PC-3 (cell line): ENCODE measurements around the gene CPOX. TPM values are rescaled to one million over a fixed set of nuclear protein-coding genes. Genes with fewer than 3 reads are reported as not detected.

Experiments used
- ATAC-seq: fragments of 200-7000 bp; cut with Tn5 transposase; 2 replicates; pipeline ENCODE4 v1.9.1; 2020; ENCODE audit warnings: mild to moderate bottlenecking, moderate library complexity
- BruUV-seq: library from RNA; stranded (reverse); fragments of 400-500 nt; replicated peaks from 2 replicates; lab custom pipeline; 2021; lab: Mats Ljungman, UMichigan
- CTCF ChIA-PET: fragments of 300-600 bp; sonication (Branson Sonifier 250); formaldehyde crosslinking; loops from one replicate; lab custom pipeline; 2022; ENCODE audit warnings: antibody characterized with exemption; lab: Charles Lee
- POLR2A ChIA-PET: fragments of 300-600 bp; sonication (Branson Sonifier 250); formaldehyde crosslinking; loops from one replicate; lab custom pipeline; 2022; ENCODE audit warnings: antibody characterized with exemption; ENCODE audit not compliant: unreplicated experiment; lab: Charles Lee
- DNase-seq: peaks from one replicate; pipeline ENCODE4 v3.0.0-alpha.2; 2015
- H2AFZ ChIP-seq: fragments of 300-600 bp; sonication (generic); 2 replicates; pipeline ENCODE4 v1.6.0; 2016; ENCODE audit warnings: antibody characterized with exemption, low read length
- H3F3A ChIP-seq: fragments of 300-600 bp; sonication (generic); one replicate; pipeline ENCODE4 v1.6.0; 2017; ENCODE audit warnings: antibody characterized with exemption, low read length, control low read depth, mild to moderate bottlenecking; ENCODE audit not compliant: unreplicated experiment
- H3K27ac ChIP-seq: fragments of 300-600 bp; sonication (generic); 2 replicates; pipeline ENCODE4 v1.5.1; 2016; ENCODE audit warnings: mild to moderate bottlenecking, low read length
- H3K27me3 ChIP-seq: fragments of 300-600 bp; sonication (generic); 2 replicates; pipeline ENCODE4 v1.6.1; 2016; ENCODE audit warnings: low read length, mixed read lengths
- H3K36me3 ChIP-seq: fragments of 300-600 bp; sonication (generic); 2 replicates; pipeline ENCODE4 v1.6.1; 2016; ENCODE audit warnings: low read depth, mixed run types, low read length, mixed read lengths
- H3K4me1 ChIP-seq: fragments of 300-600 bp; sonication (generic); 2 replicates; pipeline ENCODE4 v1.5.1; 2016; ENCODE audit warnings: low read length; ENCODE audit not compliant: insufficient read depth
- H3K4me2 ChIP-seq: fragments of 300-600 bp; sonication (generic); 2 replicates; pipeline ENCODE4 v1.6.0; 2016; ENCODE audit warnings: low read length
- H3K4me3 ChIP-seq: fragments of 300-600 bp; sonication (generic); 2 replicates; pipeline ENCODE4 v1.5.1; 2016; ENCODE audit warnings: mild to moderate bottlenecking, low read length, mixed read lengths
- H3K79me2 ChIP-seq: fragments of 300-600 bp; sonication (generic); 2 replicates; pipeline ENCODE4 v1.6.1; 2017; ENCODE audit warnings: low read length, mixed read lengths
- H3K9ac ChIP-seq: fragments of 300-600 bp; sonication (generic); 2 replicates; pipeline ENCODE4 v1.6.0; 2016; ENCODE audit warnings: mild to moderate bottlenecking, low read length
- H3K9me2 ChIP-seq: fragments of 300-600 bp; sonication (generic); replicated peaks from 2 replicates; pipeline ENCODE4 v1.6.1; 2016; ENCODE audit warnings: mixed run types, low read length, mixed read lengths
- H3K9me3 ChIP-seq: fragments of 300-600 bp; sonication (generic); 2 replicates; pipeline ENCODE4 v1.6.1; 2016; ENCODE audit warnings: low read length, mixed read lengths
- H4K20me1 ChIP-seq: fragments of 300-600 bp; sonication (generic); 2 replicates; pipeline ENCODE4 v1.6.1; 2016; ENCODE audit warnings: low read length, mixed read lengths
- EZH2 ChIP-seq: fragments of 300-600 bp; sonication (generic); IDR thresholded peaks from one replicate; pipeline ENCODE4 v1.6.1; 2017; ENCODE audit warnings: antibody characterized with exemption, mild to moderate bottlenecking, low read length; ENCODE audit not compliant: unreplicated experiment
- EZH2phosphoT487 ChIP-seq: fragments of 300-600 bp; sonication (generic); IDR thresholded peaks from 2 replicates; pipeline ENCODE4 v1.6.1; 2018; ENCODE audit warnings: mild to moderate bottlenecking, antibody characterized with exemption, low read length, borderline replicate concordance
- intact Hi-C: fragments of 100-400 bp; cut with micrococcal nuclease; formaldehyde crosslinking; loops from 2 replicates; pipeline ENCODE4 v1.9.0; 2023
- total RNA-seq: library from RNA; depleted of rRNA; stranded (reverse); fragments of >200 nt; gene quantifications from 2 replicates; pipeline ENCODE4 v1.2.3, GENCODE V29; 2014
- TF ChIP-seq, protein P1 (sequence below): fragments of 300-600 bp; sonication (generic); conservative IDR thresholded peaks from 2 replicates; pipeline ENCODE4 v1.5.1; 2017; ENCODE audit warnings: antibody characterized with exemption, low read depth, mild to moderate bottlenecking, low read length

Gene CPOX
- total RNA-seq, 1 experiment from 2014 or later, result 62.0 TPM

DNA sequence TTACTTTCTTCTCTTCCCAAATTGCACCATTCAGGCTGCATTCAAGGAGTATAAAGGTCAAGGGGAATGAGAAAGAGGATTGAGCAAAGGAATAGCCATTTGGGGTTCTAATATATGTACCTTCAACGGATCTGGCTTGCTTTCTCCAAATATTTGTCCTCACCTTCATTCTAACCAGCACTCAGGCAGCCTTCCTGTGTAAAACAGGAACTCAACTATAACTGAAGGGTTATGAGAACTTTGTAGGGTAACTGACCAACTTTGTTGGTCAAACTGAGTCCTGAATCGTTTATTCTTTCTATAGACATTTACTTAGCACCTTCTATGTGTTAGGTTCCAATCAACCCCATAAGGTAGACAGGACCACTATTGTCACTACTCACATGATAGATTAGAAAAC is 5.1 kb upstream of the CPOX start:
- Histone ChIP-seq H4K20me1 (no peaks in the 10 kb centered on the region), H3K27ac (no peak overlapping the region), H3K9me2 (no peaks in the 10 kb centered on the region), H3K4me2 (no peak overlapping the region), H3K27me3 (no peaks in the 10 kb centered on the region), H3F3A (no peaks in the 10 kb centered on the region), H3K79me2 (no peaks in the 10 kb centered on the region), H2AFZ (no peak overlapping the region), H3K4me3 (no peak overlapping the region), H3K36me3 (no peaks in the 10 kb centered on the region), H3K9ac (no peak overlapping the region), H3K4me1 (no peaks in the 10 kb centered on the region; the same call in 1 of the 2 replicates), H3K9me3 (no peaks in the 10 kb centered on the region)
- ATAC-seq, result no peak
- BruUV-seq, result no TSS peak
- POLR2A ChIA-PET, result no interaction called here
- TF ChIP-seq EZH2 (no peak), EZH2phosphoT487 (no peak)
- TF ChIP-seq, protein P1, sequence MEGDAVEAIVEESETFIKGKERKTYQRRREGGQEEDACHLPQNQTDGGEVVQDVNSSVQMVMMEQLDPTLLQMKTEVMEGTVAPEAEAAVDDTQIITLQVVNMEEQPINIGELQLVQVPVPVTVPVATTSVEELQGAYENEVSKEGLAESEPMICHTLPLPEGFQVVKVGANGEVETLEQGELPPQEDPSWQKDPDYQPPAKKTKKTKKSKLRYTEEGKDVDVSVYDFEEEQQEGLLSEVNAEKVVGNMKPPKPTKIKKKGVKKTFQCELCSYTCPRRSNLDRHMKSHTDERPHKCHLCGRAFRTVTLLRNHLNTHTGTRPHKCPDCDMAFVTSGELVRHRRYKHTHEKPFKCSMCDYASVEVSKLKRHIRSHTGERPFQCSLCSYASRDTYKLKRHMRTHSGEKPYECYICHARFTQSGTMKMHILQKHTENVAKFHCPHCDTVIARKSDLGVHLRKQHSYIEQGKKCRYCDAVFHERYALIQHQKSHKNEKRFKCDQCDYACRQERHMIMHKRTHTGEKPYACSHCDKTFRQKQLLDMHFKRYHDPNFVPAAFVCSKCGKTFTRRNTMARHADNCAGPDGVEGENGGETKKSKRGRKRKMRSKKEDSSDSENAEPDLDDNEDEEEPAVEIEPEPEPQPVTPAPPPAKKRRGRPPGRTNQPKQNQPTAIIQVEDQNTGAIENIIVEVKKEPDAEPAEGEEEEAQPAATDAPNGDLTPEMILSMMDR, result no peak
- intact Hi-C loops, result loop anchor here (10.0 kb wide), 1 partner anchor 1156 kb away; no protein-coding TSS in a partner anchor
- CTCF ChIA-PET, result interaction anchor here (0.6 kb wide), 1 partner anchor 612 kb away, joined by 5 read pairs; no protein-coding TSS in a partner anchor
- no peak for DNase-seq

DNA sequence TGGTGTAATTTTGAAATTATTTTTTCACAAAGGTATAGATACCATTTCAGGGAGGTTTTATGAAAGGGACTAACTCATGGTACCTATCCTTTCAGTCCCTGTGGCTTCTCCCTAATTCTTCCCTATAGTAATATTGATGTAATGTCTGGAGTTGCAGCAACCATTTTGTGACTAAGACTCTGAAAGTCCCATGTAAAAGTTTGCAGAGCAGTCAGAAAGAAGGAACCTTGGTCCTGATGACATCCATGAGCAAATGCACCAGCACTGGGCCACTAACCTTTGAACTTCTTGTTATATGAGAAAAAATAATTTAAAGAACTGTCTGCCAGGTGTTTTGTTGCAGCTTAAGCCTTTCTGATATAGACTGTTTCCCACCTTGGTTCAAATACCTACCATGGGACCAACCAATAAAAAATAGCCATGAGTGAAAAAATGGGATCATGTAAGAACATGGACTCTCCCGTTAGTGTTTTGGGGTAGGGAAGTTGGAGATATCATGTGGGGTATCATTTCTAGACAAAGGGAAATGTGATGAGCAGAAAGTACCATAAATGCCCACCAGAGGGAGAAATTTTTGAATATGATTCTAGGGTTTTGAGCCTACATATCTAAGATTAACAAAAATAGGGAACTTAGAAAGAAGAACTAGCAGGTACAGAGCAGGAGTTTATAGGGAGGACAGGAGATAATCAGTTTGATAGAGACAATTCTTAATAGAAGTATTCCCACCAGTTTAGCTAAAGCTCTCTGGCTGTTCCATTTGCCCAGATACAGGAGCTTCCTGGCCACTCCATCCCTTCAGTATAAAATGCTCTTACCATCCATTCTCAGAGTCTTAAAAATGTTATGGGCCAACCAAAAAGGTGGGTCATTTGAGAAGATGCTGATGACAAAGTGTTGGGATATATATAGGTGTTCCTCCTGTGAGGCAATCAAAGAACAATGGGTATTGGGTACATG is 3.4 kb upstream of the CPOX start:
- no peak overlapping the region for H3K4me3 ChIP-seq
- POLR2A ChIA-PET, result no interaction called here
- no peaks in the 10 kb centered on the region for H3F3A ChIP-seq
- TF ChIP-seq EZH2, result no peak
- no peak for TF ChIP-seq EZH2phosphoT487
- TF ChIP-seq, protein P1, result peak; percentile 80
- DNase-seq (peak; percentile 79), ATAC-seq (no peak)
- no peaks in the 10 kb centered on the region for H3K36me3 ChIP-seq
- peaks cover 13% of the 10 kb centered on the region for H3K79me2 ChIP-seq
- no peaks in the 10 kb centered on the region for H3K9me2 ChIP-seq
- H3K9ac ChIP-seq, result no peak overlapping the region
- H4K20me1 ChIP-seq, result 0 out of 2 replicates have a peak, but pooled peaks cover 6% of the 10 kb centered on the region
- BruUV-seq, result no TSS peak
- H3K27me3 ChIP-seq, result no peaks in the 10 kb centered on the region
- no peak overlapping the region for H3K4me2 ChIP-seq
- no peaks in the 10 kb centered on the region for H3K9me3 ChIP-seq
- no peak overlapping the region for H3K27ac ChIP-seq
- peaks cover 5% of the 10 kb centered on the region; the same call in 1 of the 2 replicates for H3K4me1 ChIP-seq
- no peak overlapping the region for H2AFZ ChIP-seq
- CTCF ChIA-PET, result interaction anchor here (0.6 kb wide), 2 partner anchors 185 to 217 kb away, joined by 3 read pairs; no protein-coding TSS in a partner anchor
- intact Hi-C loops, result loop anchor here (1.0 to 10.0 kb wide), 2 partner anchors 108 to 1158 kb away; no protein-coding TSS in a partner anchor
